Uterus (tissue), 2 donors: ENCODE measurements around the gene NCLN.

Experiments used
- POLR2A ChIP-seq, 2 donors: fragments of 450-650 bp; IDR thresholded peaks; one replicate each; pipeline ENCODE4 v1.6.1; 2016; ENCODE audit warnings: antibody characterized with exemption in 2 of 2, mild to moderate bottlenecking in 1 of 2, moderate library complexity in 1 of 2
- TF ChIP-seq, protein P1 (sequence below), 4 experiments: fragments of 200-600 bp in 2 of 4; fragments of 450-650 bp in 2 of 4; sonication (generic) in 2 of 4; IDR thresholded peaks; one replicate each; pipeline ENCODE4 v1.5.1; 2016 to 2019; ENCODE audit warnings: antibody characterized with exemption in 4 of 4, mild to moderate bottlenecking in 2 of 4, moderate library complexity in 1 of 4

DNA sequence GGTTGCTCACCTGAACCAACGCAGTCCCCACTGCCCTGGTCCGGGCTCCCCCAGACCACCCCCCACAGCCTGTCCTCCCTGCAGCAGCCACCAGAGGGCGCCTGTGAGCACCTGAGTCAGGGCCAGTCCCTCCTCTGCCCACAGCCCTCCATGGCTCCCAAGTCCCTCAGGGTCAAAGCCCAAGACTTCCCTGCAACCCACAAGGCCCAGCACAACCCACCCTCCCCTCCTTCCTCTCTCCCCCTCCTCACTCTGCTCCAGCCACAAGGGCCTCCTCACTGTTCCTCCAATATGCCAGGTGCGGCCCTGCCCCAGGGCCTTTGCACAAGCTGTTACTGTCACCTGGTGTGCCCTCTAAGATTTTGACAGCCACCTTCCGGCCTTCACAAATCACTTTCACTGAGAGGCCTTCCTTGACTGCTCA, 39.0 kb upstream of the NCLN start:
- TF ChIP-seq, protein P1, sequence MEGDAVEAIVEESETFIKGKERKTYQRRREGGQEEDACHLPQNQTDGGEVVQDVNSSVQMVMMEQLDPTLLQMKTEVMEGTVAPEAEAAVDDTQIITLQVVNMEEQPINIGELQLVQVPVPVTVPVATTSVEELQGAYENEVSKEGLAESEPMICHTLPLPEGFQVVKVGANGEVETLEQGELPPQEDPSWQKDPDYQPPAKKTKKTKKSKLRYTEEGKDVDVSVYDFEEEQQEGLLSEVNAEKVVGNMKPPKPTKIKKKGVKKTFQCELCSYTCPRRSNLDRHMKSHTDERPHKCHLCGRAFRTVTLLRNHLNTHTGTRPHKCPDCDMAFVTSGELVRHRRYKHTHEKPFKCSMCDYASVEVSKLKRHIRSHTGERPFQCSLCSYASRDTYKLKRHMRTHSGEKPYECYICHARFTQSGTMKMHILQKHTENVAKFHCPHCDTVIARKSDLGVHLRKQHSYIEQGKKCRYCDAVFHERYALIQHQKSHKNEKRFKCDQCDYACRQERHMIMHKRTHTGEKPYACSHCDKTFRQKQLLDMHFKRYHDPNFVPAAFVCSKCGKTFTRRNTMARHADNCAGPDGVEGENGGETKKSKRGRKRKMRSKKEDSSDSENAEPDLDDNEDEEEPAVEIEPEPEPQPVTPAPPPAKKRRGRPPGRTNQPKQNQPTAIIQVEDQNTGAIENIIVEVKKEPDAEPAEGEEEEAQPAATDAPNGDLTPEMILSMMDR (IDR thresholded peaks at IDR 0.05): peak; percentile 17 to 46 (median 36)
- TF ChIP-seq POLR2A (IDR thresholded peaks at IDR 0.05): no peak
